Glomerular visceral epithelial cell (primary cell): ENCODE results near the gene GRB7.

ENCODE experiments used
- DNase-seq: peaks from one replicate; pipeline ENCODE4 v3.0.0-alpha.2; 2016; ENCODE audit errors: extremely low spot score

GRB7 gene

DNA sequence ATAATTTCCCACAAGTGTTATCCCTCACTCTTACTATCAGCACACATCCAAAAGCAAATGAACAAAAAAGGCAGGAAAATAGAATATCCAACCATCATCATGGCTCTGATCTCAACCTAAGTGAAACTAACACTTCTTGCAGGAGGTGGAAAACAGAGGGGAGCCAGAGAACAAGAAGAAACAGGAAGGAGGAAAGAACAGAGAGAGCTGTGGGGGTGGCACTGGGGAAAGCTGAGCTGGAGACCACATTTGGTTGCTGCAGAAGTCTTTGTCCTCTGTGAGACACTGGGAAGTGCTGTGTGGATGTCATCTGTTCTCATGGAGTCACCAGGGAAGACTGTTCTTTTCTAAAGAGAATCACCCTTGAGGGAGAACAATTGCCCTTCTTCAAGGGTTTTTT lies 34.7 kb downstream of the GRB7 start:
- no peak for DNase-seq

- DNase-seq: no peak
These were observed 35.5 kb downstream of the GRB7 start for GRCh38 chr17:39772987-39773934.

GRCh38 chr17:39774047-39774446 lies 36.3 kb downstream of the GRB7 start:
- no peak for DNase-seq

GRCh38 chr17:39775031-39775430 lies 37.3 kb downstream of the GRB7 start:
- DNase-seq: no peak

DNA sequence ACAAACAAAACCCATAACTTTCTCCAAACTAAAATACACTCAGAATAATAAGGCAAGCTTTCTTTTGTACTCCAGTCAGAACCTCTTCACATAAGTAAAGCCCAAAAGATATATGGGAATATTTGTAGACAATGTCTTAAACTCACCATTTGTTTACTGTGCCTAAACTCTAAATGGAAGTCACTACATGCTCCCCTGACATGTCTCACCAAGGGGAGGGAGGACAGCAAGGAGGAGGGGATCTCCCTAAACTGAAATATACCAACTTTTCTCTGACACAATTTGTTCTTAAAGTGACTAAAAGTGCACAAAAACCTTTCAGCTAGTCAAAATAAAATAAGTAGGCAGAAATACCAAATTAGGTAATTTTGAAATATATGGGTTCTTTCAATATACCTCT lies 38.5 kb downstream of the GRB7 start:
- DNase-seq: no peak

DNA sequence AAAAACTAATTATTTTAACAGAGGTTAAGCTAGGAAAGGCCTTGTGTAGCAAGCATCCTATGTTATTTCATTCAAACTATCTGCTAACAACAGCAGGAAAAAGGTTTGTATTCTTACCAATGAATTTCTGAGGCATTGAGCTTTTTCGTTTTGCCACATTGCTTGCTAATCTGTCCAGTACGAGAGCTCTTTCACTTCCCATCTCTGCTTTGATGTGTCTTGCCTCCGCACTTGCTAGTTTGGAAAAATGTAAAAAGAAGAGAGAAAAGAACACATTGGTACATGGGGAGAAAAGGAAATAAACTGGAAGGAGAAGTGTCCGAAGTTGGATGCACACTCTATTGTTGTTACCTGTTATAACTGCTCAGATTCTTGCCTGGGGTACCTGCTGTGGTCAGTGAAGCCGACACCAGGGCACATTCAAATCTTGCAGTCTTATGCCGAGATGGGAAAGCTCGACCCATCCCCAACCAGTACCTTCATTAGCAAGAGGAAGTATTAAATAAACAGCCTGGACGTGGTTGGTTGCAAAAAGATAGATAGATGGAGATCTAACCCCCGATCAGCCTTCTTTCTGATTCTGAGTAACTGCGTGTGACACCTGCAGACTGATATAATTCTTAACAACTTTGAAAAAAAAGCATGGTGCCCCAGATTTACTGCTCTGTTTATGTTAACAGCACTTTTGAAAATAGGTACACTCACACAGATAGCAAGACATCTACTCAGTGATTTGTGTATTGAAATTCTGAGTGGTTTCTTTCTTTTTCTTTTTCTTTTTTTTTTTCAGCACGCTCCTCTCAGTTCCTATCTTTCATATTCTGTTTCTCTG lies 40.0 kb downstream of the GRB7 start:
- no peak for DNase-seq

GRCh38 chr17:39781031-39781860 lies 43.5 kb downstream of the GRB7 start:
- no peak for DNase-seq

- no peak for DNase-seq
These were observed 44.1 kb downstream of the GRB7 start for GRCh38 chr17:39781861-39782213.

- no peak for DNase-seq
These were observed 44.7 kb downstream of the GRB7 start for GRCh38 chr17:39782481-39782880.

GRCh38 chr17:39782980-39783379 lies 45.2 kb downstream of the GRB7 start:
- DNase-seq: no peak

DNA sequence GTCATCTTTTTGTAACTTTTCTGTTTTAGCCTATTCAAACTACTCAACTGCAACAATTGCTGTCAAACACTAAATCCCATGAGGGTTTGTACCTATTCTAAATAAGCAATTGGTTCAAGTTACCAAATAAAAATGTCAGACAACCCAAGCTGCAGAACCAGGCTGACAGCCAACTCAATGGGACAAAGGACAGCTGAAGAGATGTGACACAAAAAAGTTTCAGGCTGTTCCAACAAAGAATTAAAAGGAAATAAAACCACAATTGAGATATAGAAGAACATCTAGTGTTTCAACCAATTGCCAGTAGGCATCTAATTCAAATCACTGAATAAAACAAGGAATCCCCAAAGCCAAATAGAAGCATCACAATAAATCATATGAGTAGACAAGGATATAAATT lies 49.3 kb downstream of the GRB7 start:
- no peak for DNase-seq

- no peak for DNase-seq
These were observed 50.2 kb downstream of the GRB7 start for GRCh38 chr17:39787743-39788484.

GRCh38 chr17:39791111-39791992 lies 53.6 kb downstream of the GRB7 start:
- DNase-seq: no peak

- DNase-seq: no peak
These were observed 54.9 kb downstream of the GRB7 start for GRCh38 chr17:39792526-39793221.

GRCh38 chr17:39793301-39793872 lies 55.6 kb downstream of the GRB7 start:
- DNase-seq: no peak

GRCh38 chr17:39794249-39794970 lies 56.7 kb downstream of the GRB7 start:
- no peak for DNase-seq
